Middle frontal gyrus (tissue), 1 donor: ENCODE measurements around the gene ARL8B.

ENCODE experiments used
- DNase-seq: peaks from one replicate; pipeline ENCODE4 v3.0.0-alpha.2; 2015; ENCODE audit warnings: low spot score; ENCODE audit errors: extremely low spot score

Gene ARL8B

DNA sequence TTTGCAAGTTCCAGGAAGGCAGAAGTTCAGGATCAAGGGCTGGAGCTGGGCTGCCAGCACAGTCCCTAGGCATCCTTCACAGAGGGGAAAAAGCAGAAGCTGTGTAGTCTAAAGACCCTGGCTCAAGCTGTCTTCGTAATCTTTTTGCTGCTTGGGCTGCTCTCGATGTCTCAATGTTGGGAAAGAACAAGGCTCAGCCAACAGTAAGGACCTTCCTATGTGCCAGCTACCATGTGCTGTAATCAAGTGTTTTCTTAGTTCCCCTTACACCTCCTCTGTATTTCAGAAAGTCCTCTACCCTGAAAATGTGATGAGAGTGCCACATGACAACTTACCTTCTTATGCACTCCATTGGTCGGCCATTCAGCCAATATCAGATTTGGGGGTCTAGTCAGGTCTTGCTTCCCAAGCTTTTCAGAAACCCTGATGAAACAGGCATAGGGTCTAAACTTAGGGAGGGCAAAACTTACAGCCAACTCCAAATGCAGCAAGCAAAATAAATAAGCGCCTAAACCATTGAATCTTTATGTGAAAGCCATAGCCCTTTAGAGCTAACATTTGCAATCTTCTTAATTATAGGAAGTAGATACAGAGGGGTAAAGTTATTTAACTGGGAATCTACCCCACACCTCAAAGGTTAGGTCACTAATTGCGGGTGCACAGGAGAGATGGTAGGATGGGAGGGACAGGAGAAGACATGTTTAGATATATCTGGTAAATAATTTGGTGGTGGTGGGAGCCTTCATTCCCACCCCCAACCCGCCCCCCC lies 64.2 kb downstream of the ARL8B start:
- no peak for DNase-seq

DNA sequence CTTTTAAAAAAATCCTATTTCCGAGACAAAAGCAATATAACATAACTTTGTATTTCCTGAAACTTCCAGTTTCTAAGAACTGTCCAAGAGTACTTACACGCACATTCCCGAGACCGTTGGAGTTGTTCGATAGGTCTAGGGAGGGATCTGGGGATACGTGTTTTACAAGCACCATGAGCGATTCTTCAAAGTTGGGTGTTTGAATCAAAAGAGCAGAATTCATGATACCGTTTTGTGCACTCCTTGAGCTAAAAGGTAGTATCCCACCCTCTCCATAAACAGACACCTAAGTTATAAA lies 64.7 kb downstream of the ARL8B start:
- DNase-seq = no peak

DNA sequence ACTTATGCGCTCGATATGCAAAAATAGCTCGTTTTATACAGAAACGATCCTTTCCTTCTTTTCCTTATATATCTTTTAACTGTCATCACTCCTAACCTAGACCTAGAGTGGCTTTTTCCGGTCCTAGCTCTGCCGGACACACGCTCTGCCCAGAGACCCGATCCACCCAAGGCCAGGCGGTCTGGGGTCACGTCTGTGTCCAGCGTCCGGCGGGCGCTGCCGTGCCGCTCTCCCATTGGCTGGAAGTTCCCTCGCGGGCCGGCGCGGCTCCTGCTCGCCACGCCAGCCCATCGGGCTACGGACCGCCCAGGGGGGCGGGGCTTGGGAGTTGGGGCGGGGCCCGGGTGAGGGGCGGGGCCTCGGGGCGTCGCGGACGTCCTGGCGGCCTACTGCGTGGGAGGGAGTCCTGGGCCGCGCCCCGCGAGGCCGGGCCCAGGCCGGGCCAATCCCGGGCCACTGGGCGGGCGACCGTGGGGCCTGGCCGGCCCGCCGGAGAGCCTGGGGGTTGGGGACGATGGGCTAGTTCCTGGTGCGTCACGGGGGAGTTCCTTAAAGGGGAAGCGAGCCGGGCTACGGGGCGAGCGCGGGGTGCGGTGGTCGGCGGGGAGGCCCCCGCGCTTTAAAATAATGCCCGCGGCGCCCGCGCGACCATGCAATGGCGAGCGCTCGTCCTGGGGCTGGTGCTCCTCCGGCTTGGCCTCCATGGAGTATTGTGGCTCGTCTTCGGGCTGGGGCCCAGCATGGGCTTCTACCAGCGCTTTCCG lies 65.2 kb downstream of the ARL8B start, which contains the start of gene EDEM1:
TSS of gene EDEM1 (plus strand) at position 552 of the 764 bp plus-strand sequence. CDS start at position 651, 99 bp downstream.
- peak; percentile 91 for DNase-seq

DNA sequence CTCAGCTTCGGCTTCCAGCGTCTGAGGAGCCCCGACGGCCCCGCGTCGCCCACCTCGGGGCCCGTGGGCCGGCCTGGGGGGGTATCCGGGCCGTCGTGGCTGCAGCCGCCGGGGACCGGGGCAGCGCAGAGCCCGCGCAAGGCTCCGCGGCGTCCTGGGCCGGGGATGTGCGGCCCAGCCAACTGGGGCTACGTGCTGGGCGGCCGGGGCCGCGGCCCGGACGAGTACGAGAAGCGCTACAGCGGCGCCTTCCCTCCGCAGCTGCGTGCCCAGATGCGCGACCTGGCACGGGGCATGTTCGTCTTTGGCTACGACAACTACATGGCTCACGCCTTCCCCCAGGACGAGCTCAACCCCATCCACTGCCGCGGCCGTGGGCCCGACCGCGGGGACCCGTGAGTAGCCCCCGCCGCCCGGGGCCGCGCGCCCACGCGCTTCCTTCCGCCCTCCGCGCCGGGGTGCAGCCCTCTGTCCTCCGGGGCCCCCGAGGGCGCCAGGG lies 65.9 kb downstream of the ARL8B start:
- no peak for DNase-seq

DNA sequence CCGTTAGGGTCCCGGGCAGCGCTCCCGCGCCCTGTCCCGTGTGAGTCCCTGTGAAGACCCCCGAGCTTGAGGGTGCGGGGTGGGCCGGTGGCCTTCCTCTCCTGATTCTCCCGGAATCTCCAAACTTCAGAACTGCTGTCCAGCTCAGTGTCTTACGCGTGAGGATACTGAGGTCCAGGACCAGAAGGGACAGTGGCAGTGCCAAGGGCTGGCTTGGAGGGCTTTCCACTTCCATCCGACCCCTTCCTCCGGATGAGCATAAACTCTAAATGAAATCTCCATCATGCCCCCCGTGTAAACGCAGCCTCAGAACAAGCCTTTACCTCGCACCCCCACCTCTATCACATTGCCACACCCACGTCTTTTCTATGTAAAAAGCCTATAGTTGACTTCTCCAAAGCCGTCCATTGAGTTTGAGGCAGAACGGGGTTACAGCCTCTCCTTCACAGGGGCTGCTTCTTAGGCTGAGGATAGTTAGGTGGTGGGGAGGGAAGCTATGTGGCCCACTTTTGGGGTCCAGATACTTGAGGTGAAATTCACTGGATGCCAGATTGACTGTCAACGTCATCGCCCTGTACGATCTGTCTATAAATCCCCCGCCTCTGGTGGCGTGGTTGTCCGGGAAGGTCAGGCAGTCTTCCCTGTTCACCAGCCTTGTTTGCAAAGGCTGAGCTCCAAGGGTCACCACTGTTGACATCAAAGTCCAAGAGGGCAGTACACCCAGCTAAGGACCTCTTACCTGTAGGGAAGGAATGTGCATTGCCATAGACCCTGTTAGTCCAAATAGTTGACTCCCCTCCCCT lies 66.5 kb downstream of the ARL8B start:
- DNase-seq = no peak

DNA sequence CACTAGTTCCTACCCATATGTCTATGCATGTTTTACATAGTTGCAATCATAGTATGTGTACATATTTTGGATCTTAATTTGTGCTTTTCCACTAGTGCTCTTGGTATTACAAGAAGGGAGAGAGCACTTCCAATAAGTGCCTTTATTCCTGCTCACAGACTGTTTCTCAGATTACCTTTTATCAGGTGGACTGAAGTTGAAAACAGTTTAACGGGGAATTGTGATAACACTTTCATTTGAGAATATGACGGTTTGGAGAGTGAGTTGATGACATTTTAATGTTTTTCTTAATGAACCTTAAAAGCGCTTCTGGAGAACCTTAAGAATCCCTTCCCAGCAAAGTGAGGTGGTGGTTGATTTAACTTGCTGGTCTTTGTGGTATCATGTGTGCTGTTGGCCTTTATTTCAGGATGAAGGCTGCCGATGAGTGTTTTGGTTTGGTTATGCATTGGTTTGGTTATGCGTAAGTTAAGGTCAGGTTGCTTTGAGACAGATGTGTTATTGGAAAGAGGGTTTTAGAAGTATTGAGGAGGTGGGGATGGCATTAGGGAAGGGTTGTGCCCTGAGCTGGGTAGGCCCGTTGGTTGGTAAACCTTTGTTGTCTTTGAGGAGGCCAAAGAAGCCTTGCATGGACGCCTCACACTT lies 68.2 kb downstream of the ARL8B start:
- DNase-seq = no peak

DNA sequence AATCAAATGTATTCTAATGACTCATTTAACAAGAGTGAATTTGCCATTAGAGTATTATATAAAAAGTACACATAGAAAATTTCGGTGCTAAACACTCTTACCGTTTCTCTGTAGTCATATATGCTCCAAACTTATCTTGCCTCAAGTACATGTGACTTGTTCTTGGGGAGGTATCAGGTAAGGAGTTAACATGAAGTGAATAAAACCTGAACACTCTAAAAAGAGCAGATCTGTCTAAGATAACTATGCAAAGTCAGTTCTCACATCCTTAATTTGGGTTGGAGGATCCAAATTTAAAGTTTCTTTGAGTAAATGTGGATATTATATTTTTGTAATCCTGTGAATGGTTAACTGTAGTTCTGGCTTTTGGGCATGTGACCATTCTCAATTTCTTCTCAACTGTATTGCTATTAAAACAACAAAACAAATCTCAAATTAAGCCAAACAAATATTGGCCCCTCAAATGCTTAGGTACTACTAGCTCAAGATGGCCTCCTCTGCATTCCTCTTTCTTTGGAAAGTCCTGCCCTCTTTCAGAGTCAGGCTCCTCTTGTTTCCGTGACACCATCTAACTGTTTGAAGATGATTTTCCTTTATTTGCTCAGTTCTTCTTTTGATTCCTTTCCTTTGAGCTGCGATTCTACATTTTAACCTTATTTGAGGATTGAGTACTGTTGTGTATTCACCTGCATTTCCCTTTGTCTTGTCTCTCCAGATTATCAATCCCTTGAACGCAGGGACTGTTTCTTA lies 69.6 kb downstream of the ARL8B start:
- DNase-seq = no peak

DNA sequence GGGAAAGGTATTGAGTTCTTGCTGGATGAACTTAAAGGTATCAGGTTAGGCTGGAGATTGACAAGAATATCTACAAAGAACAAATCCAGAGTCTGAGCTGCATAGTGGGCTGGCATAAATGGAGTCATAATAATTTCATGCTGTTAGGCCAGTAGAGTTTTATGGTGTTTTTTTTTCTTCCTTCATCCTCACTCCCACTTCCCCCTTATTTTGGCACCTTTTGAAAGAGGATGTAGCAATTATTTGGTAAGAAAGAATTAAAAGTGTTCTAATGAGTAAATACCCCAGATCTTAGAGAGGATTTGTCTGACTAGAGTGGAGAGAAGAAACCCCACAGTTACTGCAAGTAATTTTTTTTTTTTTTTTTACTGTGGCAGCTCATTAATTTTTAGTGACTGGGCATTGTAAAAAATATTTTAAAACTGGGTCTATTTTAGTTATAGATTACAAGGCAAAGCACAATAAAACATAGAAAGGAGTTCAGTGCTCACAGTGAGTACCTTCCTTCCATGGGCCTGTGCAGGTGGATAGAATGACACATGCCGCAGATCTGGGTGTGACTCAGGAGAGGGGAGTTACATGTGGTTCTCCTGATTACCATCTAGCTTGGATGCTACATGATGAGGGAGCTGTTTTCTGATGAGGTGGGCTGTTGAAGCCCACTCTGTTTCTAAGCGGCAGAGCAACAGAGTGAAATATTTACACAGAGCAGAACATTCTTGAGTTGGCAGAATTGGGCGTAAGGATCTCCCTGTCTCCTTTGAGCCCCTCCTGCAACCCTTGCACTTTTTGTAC lies 70.7 kb downstream of the ARL8B start:
- no peak for DNase-seq

DNA sequence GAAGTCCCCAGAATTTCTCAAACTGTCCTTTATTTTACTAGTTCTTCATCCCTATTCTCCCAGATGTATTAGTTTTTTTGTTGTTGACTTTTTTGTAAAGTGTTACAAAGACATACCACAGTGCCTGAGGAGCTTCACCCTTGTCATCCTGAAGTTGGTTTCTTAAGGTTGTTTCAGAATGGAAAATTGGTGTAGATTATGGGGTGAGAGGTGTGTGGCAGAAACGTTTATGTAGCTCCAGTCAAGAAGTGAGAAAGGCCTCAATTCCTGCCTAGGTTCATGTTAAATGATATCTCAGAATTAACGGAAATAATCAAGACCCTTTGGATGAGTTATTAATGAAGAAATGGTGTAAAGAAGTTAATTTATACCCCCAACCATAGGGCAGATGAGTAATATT lies 72.2 kb downstream of the ARL8B start:
- no peak for DNase-seq

DNA sequence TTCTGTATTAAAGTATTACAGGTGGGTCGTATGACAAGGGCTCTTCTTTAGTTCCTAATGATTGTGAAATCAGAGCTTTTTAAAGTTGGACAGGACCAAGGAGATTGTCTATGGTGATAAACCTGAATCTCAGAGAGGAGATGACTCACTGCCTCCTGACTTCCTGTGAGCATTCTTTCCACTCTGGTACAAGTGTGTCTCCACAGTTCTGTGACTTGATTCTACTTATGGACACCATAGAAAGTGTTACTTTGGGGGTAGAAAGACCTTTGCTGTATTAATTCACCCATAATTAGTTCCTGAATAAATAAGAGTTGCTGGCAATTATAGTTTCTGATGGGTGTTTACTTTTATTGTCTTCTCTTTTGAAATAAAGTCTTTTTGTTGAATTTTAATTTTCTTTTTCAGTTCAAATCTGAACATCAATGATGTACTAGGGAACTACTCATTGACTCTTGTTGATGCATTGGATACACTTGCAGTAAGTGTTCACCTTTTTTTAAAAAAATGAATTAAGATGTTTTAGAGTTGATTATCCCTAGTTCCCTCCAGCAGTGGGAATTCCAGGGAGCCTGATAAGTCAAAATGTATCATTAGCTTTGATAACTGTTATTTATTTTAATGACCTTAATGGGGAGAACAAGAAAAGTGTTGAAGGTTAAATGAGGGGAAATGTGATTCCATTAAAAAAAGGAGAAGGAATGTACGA lies 72.9 kb downstream of the ARL8B start:
- DNase-seq = no peak

DNA sequence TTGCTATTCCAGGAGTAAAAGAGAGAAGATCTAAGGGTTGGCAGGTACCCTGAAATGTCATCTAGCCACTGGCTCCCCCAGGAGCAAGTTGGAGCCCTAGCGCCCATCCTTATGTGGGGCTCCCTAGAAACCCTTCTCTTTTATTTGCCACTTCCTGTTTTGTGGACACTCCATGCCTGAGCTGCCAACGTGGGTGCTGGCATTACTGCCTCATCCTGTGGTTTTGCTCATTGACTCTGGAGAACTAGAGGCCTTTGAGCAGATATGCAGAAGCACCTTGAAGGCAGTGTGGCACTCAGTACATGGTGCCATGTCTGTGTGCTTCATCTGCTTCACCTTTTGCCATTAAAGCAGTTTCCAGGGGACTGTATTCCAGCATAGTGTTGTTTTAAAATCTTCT lies 73.5 kb downstream of the ARL8B start:
- DNase-seq = no peak

DNA sequence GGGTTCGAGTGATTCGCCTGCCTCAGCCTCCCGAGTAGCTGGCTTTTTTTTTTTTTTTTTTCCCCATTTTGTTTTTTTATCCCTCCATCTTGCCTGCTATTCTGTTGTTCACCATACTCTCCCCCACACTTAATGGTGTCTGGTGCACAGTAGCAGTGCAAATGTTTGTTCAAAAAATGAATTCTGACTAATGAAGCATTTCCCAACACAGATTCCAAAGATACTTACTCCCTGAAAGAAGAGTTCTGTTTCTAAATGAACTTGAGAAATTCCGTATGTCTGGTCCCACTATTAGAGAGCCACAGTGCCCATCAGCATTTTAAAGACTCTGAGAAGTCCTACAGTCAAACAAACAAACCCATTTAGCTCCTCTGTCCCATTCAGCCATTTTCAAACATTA lies 74.9 kb downstream of the ARL8B start:
- no peak for DNase-seq

DNA sequence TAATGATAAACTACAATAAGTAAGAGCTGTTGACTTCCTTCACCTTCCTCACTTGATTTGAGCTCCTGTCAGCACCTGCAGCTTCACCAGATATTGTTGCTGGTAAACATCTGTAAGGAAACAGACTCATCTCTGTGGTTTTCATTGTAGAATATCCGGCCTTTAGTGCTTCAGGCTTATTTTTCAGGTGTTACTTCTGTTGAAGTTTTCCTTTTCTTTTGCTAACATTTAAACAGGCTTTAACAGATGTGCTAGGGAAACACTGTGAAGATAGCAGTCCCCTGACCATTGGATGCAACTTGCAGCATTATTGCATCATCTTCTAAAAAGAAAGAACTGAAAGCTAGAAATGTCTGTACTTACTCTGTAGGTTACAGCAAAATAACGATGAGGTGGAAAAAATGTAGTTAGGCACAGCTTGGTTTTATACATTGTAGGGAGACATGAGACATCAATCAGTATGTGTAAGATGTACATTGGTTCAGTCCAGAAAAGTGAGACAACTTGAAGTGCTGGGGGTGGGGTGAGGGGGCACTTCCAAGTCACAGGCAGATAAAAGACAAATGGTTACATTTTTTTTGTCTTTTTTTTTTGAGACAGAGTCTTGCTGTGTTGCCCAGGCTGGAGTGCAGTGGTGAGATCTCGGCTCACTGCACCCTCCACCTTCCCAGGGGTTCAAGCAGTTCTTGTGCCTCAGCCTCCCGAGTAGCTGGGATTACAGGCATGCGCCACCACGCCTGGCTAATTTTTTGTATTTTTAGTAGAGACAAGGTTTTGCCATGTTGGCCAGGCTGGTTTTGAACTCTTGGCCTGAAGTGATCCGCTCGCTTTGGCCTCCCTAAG lies 75.6 kb downstream of the ARL8B start:
- no peak for DNase-seq

DNA sequence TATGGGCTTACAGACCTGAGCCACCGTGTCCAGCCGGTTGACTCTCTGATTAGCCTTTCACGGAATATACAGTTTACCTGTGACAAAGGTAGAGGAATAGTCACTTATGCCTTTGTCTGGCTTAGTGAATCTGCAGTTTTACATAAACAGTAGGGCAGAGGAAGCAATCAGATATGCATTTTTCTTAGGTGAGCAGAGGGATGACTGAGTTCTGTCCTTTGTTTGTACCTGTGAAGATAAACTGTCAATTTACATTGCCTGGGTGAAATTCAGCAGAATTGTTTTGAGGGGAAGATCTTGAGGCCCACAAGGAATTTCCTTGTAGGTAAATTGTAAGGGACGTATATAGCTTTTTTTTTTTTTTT lies 76.2 kb downstream of the ARL8B start:
- no peak for DNase-seq

DNA sequence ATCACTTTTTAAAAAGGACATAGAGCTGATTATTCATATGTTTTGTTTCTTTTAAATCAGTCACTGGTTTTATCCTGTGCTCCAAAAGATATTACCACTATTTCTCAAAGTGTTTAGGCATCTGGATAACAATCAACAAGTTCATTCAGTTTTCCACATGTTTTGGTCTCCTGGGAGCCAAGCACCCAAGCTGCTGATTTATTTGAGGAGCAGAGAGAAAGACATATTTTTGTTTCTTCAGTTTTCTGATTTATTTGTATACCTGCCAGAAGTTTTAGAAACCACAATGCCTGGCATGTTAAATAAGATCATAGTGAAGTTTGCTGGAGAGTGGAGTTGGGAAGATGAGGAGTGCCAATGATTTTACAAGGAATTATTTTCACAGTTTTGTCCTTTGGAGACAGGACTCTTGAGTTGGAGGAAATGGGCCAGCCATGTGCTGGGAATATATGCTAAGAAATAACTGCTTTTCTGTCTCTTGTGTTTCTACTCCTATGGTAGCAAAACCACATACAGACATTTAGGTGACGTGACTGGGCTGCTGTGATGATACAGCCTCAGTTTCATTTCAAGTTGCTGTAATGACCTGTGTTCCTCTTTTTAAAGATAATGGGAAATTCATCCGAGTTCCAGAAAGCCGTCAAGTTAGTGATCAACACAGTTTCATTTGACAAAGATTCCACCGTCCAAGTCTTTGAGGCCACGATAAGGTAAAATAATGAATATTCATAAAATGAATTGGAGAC lies 77.1 kb downstream of the ARL8B start:
- no peak for DNase-seq

DNA sequence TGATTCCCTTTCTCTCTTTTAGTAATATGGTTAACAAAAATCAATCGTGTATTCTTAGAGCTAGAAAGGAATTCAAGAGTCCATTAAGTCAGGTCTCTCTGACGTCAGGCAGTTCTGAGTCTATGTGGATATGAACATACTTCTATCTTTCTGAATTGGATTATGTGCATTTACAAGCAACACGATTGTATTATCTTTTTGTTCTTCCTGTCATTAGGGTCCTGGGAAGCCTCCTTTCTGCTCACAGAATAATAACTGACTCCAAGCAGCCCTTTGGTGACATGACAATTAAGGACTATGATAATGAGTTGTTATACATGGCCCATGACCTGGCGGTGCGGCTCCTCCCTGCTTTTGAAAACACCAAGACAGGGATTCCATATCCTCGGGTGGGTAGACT lies 79.4 kb downstream of the ARL8B start:
- no peak for DNase-seq

DNA sequence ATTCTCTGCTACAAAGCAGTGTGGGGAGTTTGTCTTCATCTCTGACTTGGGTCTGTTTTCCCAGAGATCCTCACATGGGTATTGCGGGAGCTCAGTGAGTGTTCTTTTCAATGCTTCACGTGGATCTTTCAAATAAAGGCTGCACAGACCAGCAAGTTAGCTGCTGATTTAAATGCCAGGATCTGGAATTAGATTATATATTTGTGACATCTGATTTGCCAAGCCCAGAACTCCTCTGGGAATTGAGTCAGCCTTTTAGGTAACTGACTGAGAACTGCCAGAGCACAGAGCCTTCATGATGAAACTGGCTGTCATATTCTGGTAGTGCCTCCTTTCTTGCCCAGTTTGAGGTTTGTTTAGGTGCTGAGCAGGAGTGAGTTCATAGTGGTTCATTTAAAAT lies 80.1 kb downstream of the ARL8B start:
- no peak for DNase-seq
